ENCODE results near the gene IGHMBP2. TPM values are rescaled to one million over a fixed set of nuclear protein-coding genes. Genes with fewer than 3 reads are reported as not detected.

The IGHMBP2 gene
- total and polyA plus RNA-seq, 2 of the 8 experiments (the other 6 are each of a cell fraction or from before 2014, with no cell fraction given), result 8.4 to 17.6 TPM

- H3K4me1 ChIP-seq (replicated peaks in 1 of 4; ENCODE audit: control insufficient read depth in 3 of 4, insufficient read depth in 4 of 4, low read length in 3 of 4), result peaks cover 0 to 10% (median 2%) of the 10 kb centered on the region in 4 experiments; a peak in 5 of 7 replicates
- no peak overlapping the region for H3K18ac ChIP-seq (ENCODE audit: extremely low read depth, low read length)
- no peak overlapping the region for H3K4ac ChIP-seq (replicated peaks; ENCODE audit: insufficient read length, low read depth, low read length)
- H2BK5ac ChIP-seq (ENCODE audit: low read depth, low read length), result no peak overlapping the region
- no peak overlapping the region for H3K9ac ChIP-seq (replicated peaks in 1 of 4; ENCODE audit: extremely low read depth in 1 of 4, low read depth in 3 of 4, low read length in 3 of 4)
- 52% methylated on average over 5 of the region's 5 CpGs; no CpG with 5 or more reads in 1 of the 2 experiments for WGBS, 2 experiments (ENCODE audit: extremely low coverage in 1 of 2, insufficient coverage in 1 of 2, insufficient read length in 1 of 2, insufficient replicate concordance in 2 of 2, low coverage in 1 of 2, low lambda C conversion rate in 2 of 2, missing lambda C conversion rate in 1 of 2)
- FAIRE-seq (peak; percentile 58), DNase-seq (ENCODE audit: low read depth in 1 of 2, low spot score in 2 of 2) (no peak)
- H3K79me2 ChIP-seq (ENCODE audit: control insufficient read depth in 1 of 2, insufficient read depth in 2 of 2, low read length in 2 of 2), result no peaks in the 10 kb centered on the region
- H3K27ac ChIP-seq (ENCODE audit: low read depth, low read length), result no peak overlapping the region
- no peak overlapping the region for H4K91ac ChIP-seq (replicated peaks; ENCODE audit: insufficient read length, low read length)
- POLR2A ChIA-PET (ENCODE audit: partially characterized antibody), result interaction anchor here (1.1 kb wide), 1 partner anchor 9 kb away, joined by 3 read pairs; no protein-coding TSS in a partner anchor
- H2AFZ ChIP-seq (ENCODE audit: low read length), result no peak overlapping the region
- H3K23me2 ChIP-seq (ENCODE audit: low read depth, low read length), result no peaks in the 10 kb centered on the region
- CTCF ChIA-PET (ENCODE audit: partially characterized antibody), result interaction anchor here (0.6 to 2.4 kb wide), 23 partner anchors 9 to 765 kb away, joined by 3 to 14 read pairs (median 4); no protein-coding TSS in a partner anchor
- no peaks in the 10 kb centered on the region for H3K79me1 ChIP-seq (ENCODE audit: low read depth, low read length)
- no peak overlapping the region for H2AK5ac ChIP-seq (ENCODE audit: low read depth, low read length)
- H3K36me3 ChIP-seq (ENCODE audit: control insufficient read depth in 2 of 4, insufficient read depth in 4 of 4, low read length in 3 of 4), result no peaks in the 10 kb centered on the region
- no peaks in the 10 kb centered on the region for H4K20me1 ChIP-seq (replicated peaks in 1 of 2; ENCODE audit: control insufficient read depth in 1 of 2, insufficient read depth in 2 of 2, low read length in 2 of 2)
- H2BK15ac ChIP-seq (ENCODE audit: low read length), result no peak overlapping the region
- H2BK20ac ChIP-seq (ENCODE audit: low read length), result no peak overlapping the region
- no peak overlapping the region for H2BK120ac ChIP-seq (replicated peaks; ENCODE audit: low read depth, low read length)
- no peak overlapping the region for H3K4me3 ChIP-seq (ENCODE audit: extremely low read depth in 1 of 4, insufficient read depth in 2 of 4, low read depth in 3 of 4, low read length in 4 of 4)
- H3K14ac ChIP-seq (ENCODE audit: insufficient read length), result no peak overlapping the region
- no peak overlapping the region for H2BK12ac ChIP-seq (ENCODE audit: low read depth, low read length)
- no peaks in the 10 kb centered on the region for H3K9me3 ChIP-seq (ENCODE audit: insufficient read depth in 2 of 2, low read depth in 1 of 2, low read length in 1 of 2)
- H4K8ac ChIP-seq (ENCODE audit: extremely low read depth, insufficient read depth, low read length), result no peak overlapping the region
- H3K56ac ChIP-seq (replicated peaks; ENCODE audit: insufficient read length, low read depth, low read length), result no peak overlapping the region
- H3K4me2 ChIP-seq (ENCODE audit: insufficient read depth in 1 of 2, low read depth in 2 of 2, low read length in 2 of 2), result peak overlapping the region; percentile 25 to 44; a peak in 2 of 4 replicates
- H4K5ac ChIP-seq (ENCODE audit: insufficient read length, low read depth, low read length), result no peak overlapping the region
- H3K27me3 ChIP-seq (replicated peaks in 1 of 4; ENCODE audit: control insufficient read depth in 3 of 4, extremely low read depth in 1 of 4, insufficient read depth in 3 of 4, low read length in 3 of 4), result no peaks in the 10 kb centered on the region
- H3K23ac ChIP-seq (ENCODE audit: insufficient read length), result no peak overlapping the region
- TF ChIP-seq GABPA (IDR thresholded peaks at IDR 0.05; ENCODE audit: borderline replicate concordance, insufficient read depth, low read length) (peak; percentile 31; the same call in 1 of the 2 replicates), TEAD4 (IDR thresholded peaks at IDR 0.05; ENCODE audit: low read depth, low read length) (no peak), EP300 (IDR thresholded peaks at IDR 0.05; ENCODE audit: borderline replicate concordance in 1 of 2, low read depth in 2 of 2, low read length in 2 of 2) (no peak), RAD21 (IDR thresholded peaks at IDR 0.05 in 1 of 2, conservative IDR thresholded peaks at IDR 0.05 in 1 of 2; ENCODE audit: low read depth in 2 of 2, low read length in 2 of 2) (peak; percentile 56 to 61; a peak in 3 of 4 replicates), CBX8 (IDR thresholded peaks at IDR 0.05; ENCODE audit: borderline replicate concordance, low read depth, low read length) (no peak), PHF8 (conservative IDR thresholded peaks at IDR 0.05; ENCODE audit: low read depth, low read length) (no peak), CHD1 (IDR thresholded peaks at IDR 0.05; ENCODE audit: low read depth, low read length) (no peak)
- TF ChIP-seq, protein P1, sequence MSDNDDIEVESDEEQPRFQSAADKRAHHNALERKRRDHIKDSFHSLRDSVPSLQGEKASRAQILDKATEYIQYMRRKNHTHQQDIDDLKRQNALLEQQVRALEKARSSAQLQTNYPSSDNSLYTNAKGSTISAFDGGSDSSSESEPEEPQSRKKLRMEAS (IDR thresholded peaks at IDR 0.05), result 0 out of 2 replicates have a peak, but pooled peaks have one; percentile 18
- TF ChIP-seq, protein P2, sequence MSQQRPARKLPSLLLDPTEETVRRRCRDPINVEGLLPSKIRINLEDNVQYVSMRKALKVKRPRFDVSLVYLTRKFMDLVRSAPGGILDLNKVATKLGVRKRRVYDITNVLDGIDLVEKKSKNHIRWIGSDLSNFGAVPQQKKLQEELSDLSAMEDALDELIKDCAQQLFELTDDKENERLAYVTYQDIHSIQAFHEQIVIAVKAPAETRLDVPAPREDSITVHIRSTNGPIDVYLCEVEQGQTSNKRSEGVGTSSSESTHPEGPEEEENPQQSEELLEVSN (IDR thresholded peaks at IDR 0.05), result no peak
These were observed 46.6 kb downstream of the IGHMBP2 start for GRCh38 chr11:68950270-68950669.

All from H1 (cell line).